H9 (cell line): ENCODE results near the gene PDE7B. TPM values are rescaled to one million over a fixed set of nuclear protein-coding genes. Genes with fewer than 3 reads are reported as not detected.

Experiments
- DNase-seq: peaks from one replicate; pipeline ENCODE4 v3.0.0-alpha.2; 2017
- H2AFZ ChIP-seq: one replicate; pipeline ENCODE4 v1.6.1; 2013; ENCODE audit warnings: mild to moderate bottlenecking, low read length, control low read depth, moderate library complexity
- H2AK5ac ChIP-seq: 2 replicates; pipeline ENCODE4 v1.6.1; 2013; ENCODE audit warnings: low read length, control low read depth, mixed read lengths; ENCODE audit not compliant: insufficient read length
- H2BK120ac ChIP-seq: one replicate; pipeline ENCODE4 v1.6.1; 2013; ENCODE audit warnings: low read depth, mild to moderate bottlenecking, low read length, control low read depth, inconsistent platforms; ENCODE audit not compliant: poor library complexity, severe bottlenecking
- H2BK12ac ChIP-seq: 2 replicates; pipeline ENCODE4 v1.6.1; 2013; ENCODE audit warnings: low read length, control low read depth, mixed read lengths, low read depth; ENCODE audit not compliant: insufficient read length
- H2BK15ac ChIP-seq: 2 replicates; pipeline ENCODE4 v1.6.1; 2013; ENCODE audit warnings: low read depth, low read length, control low read depth
- H2BK20ac ChIP-seq: one replicate; pipeline ENCODE4 v1.6.1; 2013; ENCODE audit warnings: low read depth, mild to moderate bottlenecking, low read length, control low read depth, inconsistent platforms; ENCODE audit not compliant: poor library complexity, severe bottlenecking
- H2BK5ac ChIP-seq: 2 replicates; pipeline ENCODE4 v1.6.1; 2013; ENCODE audit warnings: low read length, control low read depth, mixed read lengths; ENCODE audit not compliant: insufficient read length
- H3K14ac ChIP-seq: 2 replicates; pipeline ENCODE4 v1.6.1; 2013; ENCODE audit warnings: low read length, control low read depth; ENCODE audit not compliant: insufficient read depth
- H3K18ac ChIP-seq: 2 replicates; pipeline ENCODE4 v1.6.1; 2013; ENCODE audit warnings: low read depth, mild to moderate bottlenecking, mixed read lengths, low read length, control low read depth; ENCODE audit not compliant: insufficient read length
- H3K23ac ChIP-seq: 2 replicates; pipeline ENCODE4 v1.6.1; 2013; ENCODE audit warnings: low read length, control low read depth, mixed read lengths, low read depth; ENCODE audit not compliant: insufficient read length
- H3K23me2 ChIP-seq: 2 replicates; pipeline ENCODE4 v1.6.1; 2013; ENCODE audit warnings: low read depth, mild to moderate bottlenecking, mixed read lengths, low read length, control low read depth; ENCODE audit not compliant: insufficient read length, poor library complexity, severe bottlenecking
- H3K27ac ChIP-seq: 2 replicates; pipeline ENCODE4 v1.5.1; 2013; ENCODE audit warnings: low read length, control low read depth, mixed read lengths, low read depth; ENCODE audit not compliant: insufficient read length
- H3K27me3 ChIP-seq: 2 replicates; pipeline ENCODE4 v1.6.1; 2013; ENCODE audit warnings: low read length, control low read depth, inconsistent platforms; ENCODE audit not compliant: insufficient read depth
- H3K4ac ChIP-seq: 2 replicates; pipeline ENCODE4 v1.6.1; 2013; ENCODE audit warnings: low read depth, mild to moderate bottlenecking, control low read depth, inconsistent platforms, low read length, moderate library complexity
- H3K4me1 ChIP-seq: 2 replicates; pipeline ENCODE4 v1.6.1; 2013; ENCODE audit warnings: low read length, control low read depth, inconsistent platforms; ENCODE audit not compliant: insufficient read depth
- H3K4me2 ChIP-seq: 2 replicates; pipeline ENCODE4 v1.6.1; 2013; ENCODE audit warnings: low read length, control low read depth, mixed read lengths; ENCODE audit not compliant: insufficient read length, insufficient read depth
- H3K56ac ChIP-seq: 2 replicates; pipeline ENCODE4 v1.6.1; 2013; ENCODE audit warnings: low read depth, mild to moderate bottlenecking, mixed read lengths, low read length, control low read depth; ENCODE audit not compliant: insufficient read length
- H3K79me1 ChIP-seq: 2 replicates; pipeline ENCODE4 v1.6.1; 2013; ENCODE audit warnings: low read depth, mild to moderate bottlenecking, moderate library complexity, low read length, control low read depth, inconsistent platforms; ENCODE audit not compliant: insufficient read depth, poor library complexity, severe bottlenecking
- H3K79me2 ChIP-seq: 2 replicates; pipeline ENCODE4 v1.6.1; 2013; ENCODE audit warnings: low read length, control low read depth, inconsistent platforms; ENCODE audit not compliant: insufficient read depth
- H3K9ac ChIP-seq: 2 replicates; pipeline ENCODE4 v1.6.1; 2013; ENCODE audit warnings: low read length, control low read depth, mixed read lengths; ENCODE audit not compliant: insufficient read length; ENCODE audit errors: extremely low read depth
- H3K9me3 ChIP-seq: one replicate; pipeline ENCODE4 v1.6.1; 2013; ENCODE audit warnings: low read depth, low read length, inconsistent platforms; ENCODE audit not compliant: control insufficient read depth
- H3T11ph ChIP-seq: one replicate; pipeline ENCODE4 v1.6.1; 2013; ENCODE audit warnings: mild to moderate bottlenecking, low read length, control low read depth, inconsistent platforms
- H4K20me1 ChIP-seq: one replicate; pipeline ENCODE4 v1.6.1; 2013; ENCODE audit not compliant: control insufficient read depth, insufficient read length, insufficient read depth
- H4K5ac ChIP-seq: 2 replicates; pipeline ENCODE4 v1.6.1; 2013; ENCODE audit warnings: low read depth, mild to moderate bottlenecking, mixed read lengths, low read length, control low read depth; ENCODE audit not compliant: insufficient read length
- H4K8ac ChIP-seq: replicated peaks from 2 replicates; pipeline ENCODE4 v1.6.1; 2013; ENCODE audit warnings: low read length, control low read depth, mixed read lengths, low read depth; ENCODE audit not compliant: insufficient read length
- H4K91ac ChIP-seq: 2 replicates; pipeline ENCODE4 v1.6.1; 2013; ENCODE audit warnings: low read depth, mild to moderate bottlenecking, moderate library complexity, mixed read lengths, low read length, control low read depth; ENCODE audit not compliant: insufficient read length
- H3K27ac Mint-ChIP-seq, 3 experiments: 2 replicates in 2 of 3; 3 replicates in 1 of 3; pipeline ENCODE4 v1.8.0; 2020 to 2021; ENCODE audit warnings: mixed read lengths in 3 of 3, mild to moderate bottlenecking in 1 of 3, moderate library complexity in 1 of 3
- H3K27me3 Mint-ChIP-seq: 2 replicates; pipeline ENCODE4 v1.8.0; 2021; ENCODE audit warnings: low read depth, mild to moderate bottlenecking, moderate library complexity, mixed read lengths
- H3K36me3 Mint-ChIP-seq, 3 experiments: 2 replicates in 2 of 3; 3 replicates in 1 of 3; pipeline ENCODE4 v1.8.0; 2020 to 2021; ENCODE audit warnings: low read depth in 3 of 3, mixed read lengths in 3 of 3; ENCODE audit not compliant: insufficient read depth in 1 of 3
- H3K4me1 Mint-ChIP-seq, 2 experiments: 2 replicates each; pipeline ENCODE4 v1.8.0; 2020; ENCODE audit warnings: mixed read lengths in 2 of 2
- H3K4me3 Mint-ChIP-seq, 2 experiments: 2 replicates in 1 of 2; 3 replicates in 1 of 2; pipeline ENCODE4 v1.8.0; 2020 to 2021; ENCODE audit warnings: mild to moderate bottlenecking in 2 of 2, mixed read lengths in 2 of 2, moderate library complexity in 1 of 2
- H3K9me3 Mint-ChIP-seq, 2 experiments: 2 replicates in 1 of 2; 3 replicates in 1 of 2; pipeline ENCODE4 v1.8.0; 2020; ENCODE audit warnings: mild to moderate bottlenecking in 2 of 2, mixed read lengths in 2 of 2, moderate library complexity in 1 of 2
- CTCF ChIP-seq: fragments of 200-600 bp; sonication (generic); conservative IDR thresholded peaks from 3 replicates; pipeline ENCODE4 v1.8.0; 2021; ENCODE audit warnings: antibody characterized with exemption, mild to moderate bottlenecking
- WGBS: extraction: QIAGEN DNeasy Blood & Tissue Kit; methylation state at CpG from one replicate; pipeline ENCODE4 v1.1.7; 2013; ENCODE audit warnings: missing lambda C conversion rate, low lambda C conversion rate, mixed read lengths; ENCODE audit not compliant: insufficient read length; ENCODE audit errors: extremely low coverage; 5-methylcytosine and 5-hydroxymethylcytosine counted together
- total RNA-seq: library from RNA; stranded (reverse); gene quantifications from 2 replicates; pipeline ENCODE4 v1.2.1, GENCODE V29; 2021

PDE7B gene
- total RNA-seq, 1 experiment from 2014 or later: not detected

- no peak overlapping the region for H3K27ac ChIP-seq
- H2AFZ ChIP-seq: no peak overlapping the region
- no peak for TF ChIP-seq CTCF
- no peak overlapping the region for H4K5ac ChIP-seq
- H3K79me2 ChIP-seq: no peaks in the 10 kb centered on the region
- H3K4ac ChIP-seq: no peak overlapping the region
- no peak overlapping the region for H2BK20ac ChIP-seq
- Mint-ChIP-seq H3K27ac (no peak overlapping the region), H3K36me3 (peaks cover 0 to 3% (median 0%) of the 10 kb centered on the region in 3 experiments; a peak in 1 of 7 replicates), H3K4me3 (no peak overlapping the region), H3K9me3 (peaks cover 2 to 10% of the 10 kb centered on the region in 2 experiments), H3K27me3 (no peaks in the 10 kb centered on the region; the same call in none of the 2 replicates), H3K4me1 (no peaks in the 10 kb centered on the region)
- no peak overlapping the region for H2AK5ac ChIP-seq
- no peaks in the 10 kb centered on the region for H4K20me1 ChIP-seq
- H2BK15ac ChIP-seq: no peak overlapping the region
- no peaks in the 10 kb centered on the region for H3K79me1 ChIP-seq
- H2BK12ac ChIP-seq: no peak overlapping the region
- no peaks in the 10 kb centered on the region for H3K23me2 ChIP-seq
- no peak for DNase-seq
- no peaks in the 10 kb centered on the region for H3K27me3 ChIP-seq
- H3K4me2 ChIP-seq: no peak overlapping the region
- no peak overlapping the region for H2BK120ac ChIP-seq
- no CpG with 5 or more reads among the region's 1 CpG for WGBS
- no peaks in the 10 kb centered on the region for H3K9me3 ChIP-seq
- H4K91ac ChIP-seq: no peak overlapping the region
- H3K56ac ChIP-seq: no peak overlapping the region
- H3K23ac ChIP-seq: no peak overlapping the region
- no peak overlapping the region for H4K8ac ChIP-seq
- H3K9ac ChIP-seq: no peak overlapping the region
- no peak overlapping the region for H2BK5ac ChIP-seq
- H3K14ac ChIP-seq: no peak overlapping the region
- no peaks in the 10 kb centered on the region for H3K4me1 ChIP-seq
- H3T11ph ChIP-seq: no peak overlapping the region
- no peak overlapping the region for H3K18ac ChIP-seq
Measured at GRCh38 chr6:136166815-136167214, 315.3 kb downstream of the PDE7B start.
